ENCODE results near the gene CDH24. TPM values are rescaled to one million over a fixed set of nuclear protein-coding genes. Genes with fewer than 3 reads are reported as not detected.

Gene CDH24
- total and polyA plus RNA-seq, 9 of the 15 experiments (the other 6 are each of a cell fraction or from before 2014, with no cell fraction given): 0.04 to 16.2 (median 4.9) TPM

DNA sequence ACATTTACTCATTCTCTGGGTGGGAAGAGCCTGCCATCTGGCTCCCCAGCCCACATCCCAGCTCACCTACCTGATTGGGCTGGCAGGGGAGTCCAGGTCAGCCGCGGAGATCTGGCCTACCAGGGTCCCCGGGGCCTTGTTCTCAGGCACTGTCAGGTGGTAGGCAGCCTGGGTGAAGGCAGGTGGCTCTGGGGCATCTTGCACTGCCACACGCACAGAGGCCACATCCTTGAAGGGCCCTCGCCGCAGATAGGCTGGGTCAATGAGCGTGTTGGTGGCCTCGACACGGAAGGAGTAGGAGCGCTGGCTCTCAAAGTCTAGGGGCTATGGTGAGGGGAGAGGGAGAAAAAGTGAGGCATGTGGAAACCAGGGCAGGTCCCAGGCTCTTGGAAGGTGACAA lies 3.9 kb downstream of the CDH24 start (continued):
- TF ChIP-seq, protein P1, sequence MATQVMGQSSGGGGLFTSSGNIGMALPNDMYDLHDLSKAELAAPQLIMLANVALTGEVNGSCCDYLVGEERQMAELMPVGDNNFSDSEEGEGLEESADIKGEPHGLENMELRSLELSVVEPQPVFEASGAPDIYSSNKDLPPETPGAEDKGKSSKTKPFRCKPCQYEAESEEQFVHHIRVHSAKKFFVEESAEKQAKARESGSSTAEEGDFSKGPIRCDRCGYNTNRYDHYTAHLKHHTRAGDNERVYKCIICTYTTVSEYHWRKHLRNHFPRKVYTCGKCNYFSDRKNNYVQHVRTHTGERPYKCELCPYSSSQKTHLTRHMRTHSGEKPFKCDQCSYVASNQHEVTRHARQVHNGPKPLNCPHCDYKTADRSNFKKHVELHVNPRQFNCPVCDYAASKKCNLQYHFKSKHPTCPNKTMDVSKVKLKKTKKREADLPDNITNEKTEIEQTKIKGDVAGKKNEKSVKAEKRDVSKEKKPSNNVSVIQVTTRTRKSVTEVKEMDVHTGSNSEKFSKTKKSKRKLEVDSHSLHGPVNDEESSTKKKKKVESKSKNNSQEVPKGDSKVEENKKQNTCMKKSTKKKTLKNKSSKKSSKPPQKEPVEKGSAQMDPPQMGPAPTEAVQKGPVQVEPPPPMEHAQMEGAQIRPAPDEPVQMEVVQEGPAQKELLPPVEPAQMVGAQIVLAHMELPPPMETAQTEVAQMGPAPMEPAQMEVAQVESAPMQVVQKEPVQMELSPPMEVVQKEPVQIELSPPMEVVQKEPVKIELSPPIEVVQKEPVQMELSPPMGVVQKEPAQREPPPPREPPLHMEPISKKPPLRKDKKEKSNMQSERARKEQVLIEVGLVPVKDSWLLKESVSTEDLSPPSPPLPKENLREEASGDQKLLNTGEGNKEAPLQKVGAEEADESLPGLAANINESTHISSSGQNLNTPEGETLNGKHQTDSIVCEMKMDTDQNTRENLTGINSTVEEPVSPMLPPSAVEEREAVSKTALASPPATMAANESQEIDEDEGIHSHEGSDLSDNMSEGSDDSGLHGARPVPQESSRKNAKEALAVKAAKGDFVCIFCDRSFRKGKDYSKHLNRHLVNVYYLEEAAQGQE (IDR thresholded peaks at IDR 0.05; ENCODE audit: borderline replicate concordance): no peak
- TF ChIP-seq, protein P1 (CRISPR knock-in tag; IDR thresholded peaks at IDR 0.05; ENCODE audit: low read depth): no peak
